ENCODE data around the gene EVI2A.

DNA sequence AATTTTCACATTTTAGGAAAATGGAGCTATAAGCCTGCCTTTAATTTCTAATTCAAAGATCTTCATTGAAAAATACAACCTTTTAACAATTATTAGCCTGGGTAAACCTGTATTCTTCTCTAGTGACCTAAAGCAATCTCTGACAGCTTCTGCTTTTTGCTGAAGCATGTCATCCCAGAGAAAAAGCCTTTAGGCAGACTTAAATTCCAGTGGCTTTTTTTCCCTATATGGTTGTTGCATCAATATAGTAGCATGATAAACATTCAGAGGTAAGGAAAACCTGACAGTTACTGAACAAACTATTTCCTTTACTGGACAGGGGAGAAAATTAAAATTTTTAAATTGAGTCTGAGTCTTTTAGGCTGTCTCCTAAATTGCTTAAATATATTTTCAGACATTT lies 7.8 kb upstream of the EVI2A start:
- TF ChIP-seq MAX (IDR thresholded peaks at IDR 0.05), result no peak
- no peak for TF ChIP-seq TAF15 (IDR thresholded peaks at IDR 0.05; ENCODE audit: low read depth, low read length, poor library complexity, severe bottlenecking)
- TF ChIP-seq CEBPG (CRISPR knock-in tag; IDR thresholded peaks at IDR 0.05), result no peak
- TF ChIP-seq ZBTB1 (CRISPR knock-in tag; IDR thresholded peaks at IDR 0.05; ENCODE audit: borderline replicate concordance), result no peak
- TF ChIP-seq, protein P1, sequence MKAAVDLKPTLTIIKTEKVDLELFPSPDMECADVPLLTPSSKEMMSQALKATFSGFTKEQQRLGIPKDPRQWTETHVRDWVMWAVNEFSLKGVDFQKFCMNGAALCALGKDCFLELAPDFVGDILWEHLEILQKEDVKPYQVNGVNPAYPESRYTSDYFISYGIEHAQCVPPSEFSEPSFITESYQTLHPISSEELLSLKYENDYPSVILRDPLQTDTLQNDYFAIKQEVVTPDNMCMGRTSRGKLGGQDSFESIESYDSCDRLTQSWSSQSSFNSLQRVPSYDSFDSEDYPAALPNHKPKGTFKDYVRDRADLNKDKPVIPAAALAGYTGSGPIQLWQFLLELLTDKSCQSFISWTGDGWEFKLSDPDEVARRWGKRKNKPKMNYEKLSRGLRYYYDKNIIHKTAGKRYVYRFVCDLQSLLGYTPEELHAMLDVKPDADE (CRISPR knock-in tag; IDR thresholded peaks at IDR 0.05), result no peak
- TF ChIP-seq SETDB1 (CRISPR knock-in tag; IDR thresholded peaks at IDR 0.05; ENCODE audit: borderline replicate concordance), result no peak
- no peak for TF ChIP-seq MAFK (conservative IDR thresholded peaks at IDR 0.05 in 1 of 2, IDR thresholded peaks at IDR 0.05 in 1 of 2; ENCODE audit: low read length in 2 of 2)

Data from HepG2 (cell line).